SK-MEL-5 (cell line): ENCODE results near the gene FOCAD. TPM values are rescaled to one million over a fixed set of nuclear protein-coding genes. Genes with fewer than 3 reads are reported as not detected.

Experiments used
- small RNA-seq, 2 experiments: library from RNA; depleted of rRNA; stranded (forward); fragments of <200 nt; gene quantifications; one replicate each; pipeline ENCODE3, GENCODE V24; 2014
- total RNA-seq: library from RNA; depleted of rRNA; stranded (reverse); fragments of >200 nt; shearing (Covaris generic); gene quantifications from 2 replicates; pipeline ENCODE4 v1.2.3, GENCODE V29; 2014; rRNA removed

The FOCAD gene
- total RNA-seq, 1 experiment from 2014 or later: 37.3 TPM

Small RNA genes lying within 50 kb of the gene (small RNA-seq; reads per million reads assigned to genes)
- 0 reads per million in 2 experiments for gene MIR491
- gene SNORA30B: 0.79 to 1.8 reads per million in 2 experiments

Other genes starting within 250 kb of the FOCAD start
- 23.7 and 24.2 TPM in 2 replicates for gene MLLT3, start 61.8 kb upstream of the FOCAD start, total RNA-seq